Bronchial epithelial cell (primary cell): Measurements from ENCODE around the gene BRD4. TPM values are rescaled to one million over a fixed set of nuclear protein-coding genes. Genes with fewer than 3 reads are reported as not detected.

Experiments used
- DNase-seq: peaks from one replicate; pipeline ENCODE4 v3.0.0-alpha.2; 2010; ENCODE audit warnings: low read depth
- FAIRE-seq: peaks from 2 replicates; lab custom pipeline; 2011; peaks lifted over from hg19 to GRCh38; lab: Jason Lieb, UNC
- H3K27me3 ChIP-seq: 2 replicates; pipeline ENCODE4 v1.5.1; 2011; ENCODE audit warnings: low read length; ENCODE audit not compliant: control insufficient read depth, insufficient read depth
- H3K36me3 ChIP-seq: 2 replicates; pipeline ENCODE4 v1.5.1; 2011; ENCODE audit warnings: low read length; ENCODE audit not compliant: control insufficient read depth, insufficient read depth
- H3K4me3 ChIP-seq: 2 replicates; pipeline ENCODE4 v1.5.1; 2011; ENCODE audit warnings: mild to moderate bottlenecking, low read depth, low read length, control low read depth
- CTCF ChIP-seq: IDR thresholded peaks from 2 replicates; pipeline ENCODE4 v1.5.1; 2011; ENCODE audit warnings: mild to moderate bottlenecking, moderate library complexity, low read length, control low read depth, inconsistent platforms; ENCODE audit not compliant: insufficient read depth, severe bottlenecking
- total RNA-seq: library from RNA; depleted of rRNA; stranded (reverse); fragments of >200 nt; gene quantifications from 2 replicates; pipeline ENCODE4 v1.2.1, GENCODE V29; 2014

BRD4 gene
- total RNA-seq, 1 donor from 2014 or later: 12.1 TPM

- FAIRE-seq: no peak
- peak overlapping the region; percentile 98 for H3K4me3 ChIP-seq
- peak; percentile 37 for DNase-seq
- no peaks in the 10 kb centered on the region for H3K27me3 ChIP-seq
- no peak for TF ChIP-seq CTCF
- no peaks in the 10 kb centered on the region for H3K36me3 ChIP-seq
Observed at GRCh38 chr19:15378534-15379082, 46.3 kb upstream of the BRD4 start.

- no peak for TF ChIP-seq CTCF
- FAIRE-seq (no peak), DNase-seq (no peak)
- H3K36me3 ChIP-seq: peaks cover 19% of the 10 kb centered on the region
- no peaks in the 10 kb centered on the region for H3K27me3 ChIP-seq
- no peak overlapping the region for H3K4me3 ChIP-seq
Observed at GRCh38 chr19:15374796-15375440, 42.6 kb upstream of the BRD4 start.

- no peak overlapping the region for H3K4me3 ChIP-seq
- peaks cover 25% of the 10 kb centered on the region for H3K36me3 ChIP-seq
- DNase-seq (no peak), FAIRE-seq (no peak)
- no peak for TF ChIP-seq CTCF
- H3K27me3 ChIP-seq: no peaks in the 10 kb centered on the region
Observed at GRCh38 chr19:15374105-15374651, 41.8 kb upstream of the BRD4 start.

- H3K36me3 ChIP-seq: peaks cover 26% of the 10 kb centered on the region
- FAIRE-seq: no peak
Observed at GRCh38 chr19:15373644-15374043, 41.3 kb upstream of the BRD4 start.

GRCh38 chr19:15372891-15373301 lies 40.6 kb upstream of the BRD4 start:
- Histone ChIP-seq H3K27me3 (no peaks in the 10 kb centered on the region), H3K4me3 (no peak overlapping the region), H3K36me3 (peaks cover 32% of the 10 kb centered on the region)
- TF ChIP-seq CTCF: no peak
- DNase-seq (no peak), FAIRE-seq (no peak)

More at GRCh38 chr19:15373644-15374043, 41.3 kb upstream of the BRD4 start:
- no peak for TF ChIP-seq CTCF
- Histone ChIP-seq H3K4me3 (no peak overlapping the region), H3K27me3 (no peaks in the 10 kb centered on the region)
- no peak for DNase-seq
